Parathyroid adenoma (tissue), 2 donors: Measurements from ENCODE around the gene CITED2.
"Not testable (repeated sequence)": the region's sequence is repeated elsewhere in the genome, so short reads cannot be mapped to it uniquely, and the experiment has no call there.

ENCODE experiments used
- H2AFZ ChIP-seq: fragments of 300-600 bp; sonication (generic); one replicate; pipeline ENCODE4 v1.7.0; 2017; ENCODE audit warnings: antibody characterized with exemption, mild to moderate bottlenecking
- H3K27ac ChIP-seq: fragments of 300-600 bp; sonication (generic); one replicate; pipeline ENCODE4 v1.7.0; 2017
- H3K27me3 ChIP-seq: fragments of 300-600 bp; sonication (generic); one replicate; pipeline ENCODE4 v1.7.0; 2017; ENCODE audit warnings: low read length; ENCODE audit not compliant: control insufficient read depth, insufficient read depth
- H3K36me3 ChIP-seq: fragments of 300-600 bp; sonication (generic); one replicate; pipeline ENCODE4 v1.7.0; 2017; ENCODE audit warnings: low read length; ENCODE audit not compliant: control insufficient read depth, insufficient read depth
- H3K4me1 ChIP-seq: fragments of 300-600 bp; sonication (generic); one replicate; pipeline ENCODE4 v1.7.0; 2017; ENCODE audit warnings: control low read depth
- H3K4me2 ChIP-seq: fragments of 300-600 bp; sonication (generic); one replicate; pipeline ENCODE4 v1.7.0; 2017; ENCODE audit warnings: low read length
- H3K4me3 ChIP-seq: fragments of 300-600 bp; sonication (generic); one replicate; pipeline ENCODE4 v1.7.0; 2017; ENCODE audit warnings: low read depth, low read length
- H3K79me2 ChIP-seq: fragments of 300-600 bp; sonication (generic); one replicate; pipeline ENCODE4 v1.7.0; 2017; ENCODE audit warnings: control low read depth
- H3K9ac ChIP-seq: fragments of 300-600 bp; sonication (generic); one replicate; pipeline ENCODE4 v1.7.0; 2017; ENCODE audit warnings: mild to moderate bottlenecking
- H3K9me3 ChIP-seq: fragments of 300-600 bp; sonication (generic); one replicate; pipeline ENCODE4 v1.7.0; 2017; ENCODE audit warnings: low read length; ENCODE audit not compliant: control insufficient read depth
- TF ChIP-seq, protein P1 (sequence below): fragments of 300-600 bp; sonication (generic); IDR thresholded peaks from one replicate; pipeline ENCODE4 v1.7.0; 2017; ENCODE audit warnings: antibody characterized with exemption, mild to moderate bottlenecking
- donor health status: primary hyperparathyroidism.

Gene CITED2

GRCh38 chr6:139368661-139369060, 5.8 kb downstream of the CITED2 start:
- H3K79me2 ChIP-seq = peaks cover 20% of the 10 kb centered on the region
- no peaks in the 10 kb centered on the region for H3K9me3 ChIP-seq
- H3K9ac ChIP-seq = no peak overlapping the region
- H3K4me3 ChIP-seq = no peak overlapping the region
- H3K27me3 ChIP-seq = no peaks in the 10 kb centered on the region
- no peak overlapping the region for H3K4me2 ChIP-seq
- H3K36me3 ChIP-seq = peaks cover 26% of the 10 kb centered on the region
- H2AFZ ChIP-seq = no peak overlapping the region
- H3K4me1 ChIP-seq = peaks cover 22% of the 10 kb centered on the region
- H3K27ac ChIP-seq = peak overlapping the region; percentile 97
- TF ChIP-seq, protein P1, sequence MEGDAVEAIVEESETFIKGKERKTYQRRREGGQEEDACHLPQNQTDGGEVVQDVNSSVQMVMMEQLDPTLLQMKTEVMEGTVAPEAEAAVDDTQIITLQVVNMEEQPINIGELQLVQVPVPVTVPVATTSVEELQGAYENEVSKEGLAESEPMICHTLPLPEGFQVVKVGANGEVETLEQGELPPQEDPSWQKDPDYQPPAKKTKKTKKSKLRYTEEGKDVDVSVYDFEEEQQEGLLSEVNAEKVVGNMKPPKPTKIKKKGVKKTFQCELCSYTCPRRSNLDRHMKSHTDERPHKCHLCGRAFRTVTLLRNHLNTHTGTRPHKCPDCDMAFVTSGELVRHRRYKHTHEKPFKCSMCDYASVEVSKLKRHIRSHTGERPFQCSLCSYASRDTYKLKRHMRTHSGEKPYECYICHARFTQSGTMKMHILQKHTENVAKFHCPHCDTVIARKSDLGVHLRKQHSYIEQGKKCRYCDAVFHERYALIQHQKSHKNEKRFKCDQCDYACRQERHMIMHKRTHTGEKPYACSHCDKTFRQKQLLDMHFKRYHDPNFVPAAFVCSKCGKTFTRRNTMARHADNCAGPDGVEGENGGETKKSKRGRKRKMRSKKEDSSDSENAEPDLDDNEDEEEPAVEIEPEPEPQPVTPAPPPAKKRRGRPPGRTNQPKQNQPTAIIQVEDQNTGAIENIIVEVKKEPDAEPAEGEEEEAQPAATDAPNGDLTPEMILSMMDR = no peak

GRCh38 chr6:139367810-139368351, 6.6 kb downstream of the CITED2 start:
- no peak overlapping the region for H3K9ac ChIP-seq
- peaks cover 14% of the 10 kb centered on the region for H3K79me2 ChIP-seq
- no peak overlapping the region for H3K4me3 ChIP-seq
- H3K4me2 ChIP-seq = no peak overlapping the region
- TF ChIP-seq, protein P1 = no peak
- H3K27ac ChIP-seq = no peak overlapping the region
- no peak overlapping the region for H2AFZ ChIP-seq
- H3K4me1 ChIP-seq = peaks cover 22% of the 10 kb centered on the region
- H3K36me3 ChIP-seq = peaks cover 19% of the 10 kb centered on the region
- no peaks in the 10 kb centered on the region for H3K9me3 ChIP-seq
- H3K27me3 ChIP-seq = no peaks in the 10 kb centered on the region

DNA sequence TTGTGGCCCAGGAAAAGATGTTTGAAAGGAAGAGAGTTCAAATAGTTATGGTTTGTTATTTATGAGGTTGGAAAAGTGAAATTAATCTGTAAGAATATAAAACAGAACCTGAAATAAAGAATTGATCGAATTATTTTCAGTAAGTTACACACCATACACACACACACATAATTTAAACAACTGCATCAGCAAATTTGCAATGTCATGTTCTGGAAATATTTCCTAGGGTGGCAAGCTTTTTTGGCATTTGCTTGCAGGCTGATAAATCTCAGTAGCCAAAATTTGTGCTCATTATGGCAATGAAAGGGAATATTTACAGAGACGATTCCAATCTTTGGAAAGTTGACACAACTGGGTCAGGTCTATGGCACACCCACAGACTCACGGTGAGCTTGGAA, 9.5 kb downstream of the CITED2 start:
- no peak overlapping the region for H3K4me2 ChIP-seq
- no peaks in the 10 kb centered on the region for H3K9me3 ChIP-seq
- no peaks in the 10 kb centered on the region for H3K79me2 ChIP-seq
- H3K9ac ChIP-seq = no peak overlapping the region
- peaks cover 18% of the 10 kb centered on the region for H3K4me1 ChIP-seq
- TF ChIP-seq, protein P1 = no peak
- no peak overlapping the region for H3K27ac ChIP-seq
- no peak overlapping the region for H3K4me3 ChIP-seq
- H3K36me3 ChIP-seq = no peaks in the 10 kb centered on the region
- no peak overlapping the region for H2AFZ ChIP-seq
- no peaks in the 10 kb centered on the region for H3K27me3 ChIP-seq

DNA sequence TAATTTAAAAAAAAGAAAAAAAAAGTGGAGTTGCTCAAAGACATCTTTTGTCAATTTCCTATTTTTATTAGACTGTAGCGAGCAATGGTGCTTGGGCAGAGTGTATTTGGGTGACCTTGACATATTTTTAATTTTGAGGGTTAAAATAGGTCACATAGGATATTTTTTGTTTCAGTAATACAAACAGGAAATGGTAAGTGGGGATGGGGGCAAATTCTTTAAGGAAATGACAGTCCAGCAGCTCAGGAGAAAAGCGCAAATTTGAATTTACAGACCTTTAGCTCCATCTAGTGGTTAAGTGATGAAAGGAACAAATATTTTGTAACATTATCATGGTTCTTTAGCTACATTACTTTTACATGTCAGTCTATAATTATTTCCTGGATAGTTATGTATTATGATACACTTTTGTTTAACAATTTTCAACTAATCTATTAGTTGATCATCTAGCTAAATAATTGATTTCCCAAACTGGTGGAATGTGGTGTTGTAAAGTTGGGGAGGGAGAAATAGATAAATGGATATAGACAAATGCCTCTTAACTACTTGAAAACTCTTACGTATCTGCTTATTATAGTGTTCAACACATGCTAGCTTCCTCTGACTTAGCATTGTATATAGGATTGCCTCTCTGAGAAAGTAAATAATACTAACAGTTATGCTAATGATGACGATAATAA, 10.0 kb downstream of the CITED2 start:
- H3K36me3 ChIP-seq = no peaks in the 10 kb centered on the region
- no peaks in the 10 kb centered on the region for H3K27me3 ChIP-seq
- no peak overlapping the region for H3K4me3 ChIP-seq
- no peak overlapping the region for H3K9ac ChIP-seq
- TF ChIP-seq, protein P1 = peak; percentile 77
- H3K9me3 ChIP-seq = no peaks in the 10 kb centered on the region
- H2AFZ ChIP-seq = no peak overlapping the region
- peaks cover 14% of the 10 kb centered on the region for H3K4me1 ChIP-seq
- no peak overlapping the region for H3K27ac ChIP-seq
- H3K79me2 ChIP-seq = no peaks in the 10 kb centered on the region
- H3K4me2 ChIP-seq = no peak overlapping the region

DNA sequence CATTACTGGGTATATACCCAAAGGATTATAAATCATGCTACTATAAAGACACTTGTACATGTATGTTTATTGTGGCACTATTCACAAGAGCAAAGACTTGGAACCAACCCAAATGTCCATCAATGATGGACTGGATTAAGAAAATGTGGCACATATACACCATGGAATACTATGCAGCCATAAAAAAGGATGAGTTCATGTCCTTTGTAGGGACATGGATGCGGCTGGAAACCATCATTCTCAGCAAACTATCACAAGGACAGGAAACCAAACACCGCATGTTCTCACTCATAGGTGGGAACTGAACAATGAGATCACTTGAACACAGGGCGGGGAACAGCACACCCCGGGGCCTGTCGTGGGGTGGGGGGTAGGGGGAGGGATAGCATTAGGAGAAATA, 10.7 kb downstream of the CITED2 start:
- not testable (repeated sequence) for H3K4me2 ChIP-seq, H2AFZ ChIP-seq, H3K27me3 ChIP-seq

DNA sequence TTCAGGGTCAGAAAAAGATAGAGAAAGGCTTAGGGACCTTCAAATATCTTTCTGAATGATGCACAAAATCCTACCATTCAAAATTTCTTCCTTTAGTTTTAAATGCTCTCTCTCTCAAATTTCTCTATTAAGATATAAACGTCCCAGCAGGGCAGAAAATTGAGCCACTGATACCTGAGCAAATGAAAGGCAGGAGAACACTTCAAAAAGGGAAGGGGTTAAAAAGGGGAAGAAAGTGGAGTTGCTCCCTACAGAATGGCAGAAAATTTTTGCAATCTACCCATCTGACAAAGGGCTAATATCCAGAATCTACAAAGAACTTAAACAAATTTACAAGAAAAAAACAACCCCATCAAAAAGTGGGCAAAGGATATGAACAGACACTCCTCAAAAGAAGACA, 11.3 kb downstream of the CITED2 start:
- not testable (repeated sequence) for H3K27me3 ChIP-seq, H2AFZ ChIP-seq, H3K9me3 ChIP-seq, H3K36me3 ChIP-seq, H3K4me3 ChIP-seq, H3K79me2 ChIP-seq, H3K4me2 ChIP-seq, H3K27ac ChIP-seq, H3K9ac ChIP-seq, H3K4me1 ChIP-seq

More for the DNA sequence above, 10.7 kb downstream of the CITED2 start:
- H3K79me2 ChIP-seq, H3K4me3 ChIP-seq, H3K36me3 ChIP-seq, H3K9me3 ChIP-seq, H3K9ac ChIP-seq, H3K4me1 ChIP-seq, H3K27ac ChIP-seq: not testable (repeated sequence)
